T47D (cell line): Measurements from ENCODE around the gene SLC24A4.

Experiments used
- DNase-seq, 2 experiments: peaks; one replicate each; pipeline versions ENCODE4 v3.0.0 to v3.0.0-alpha.2; 2011 to 2012; ENCODE audit warnings: low read depth in 1 of 2, low spot score in 1 of 2
- JUND ChIP-seq: IDR thresholded peaks from 2 replicates; pipeline ENCODE4 v1.6.1; 2012; ENCODE audit warnings: low read depth
- in situ Hi-C: cut with HindIII; loops from 2 replicates; pipeline ENCODE4 v1.10.0; 2016; ENCODE audit warnings: low sequenced_read_pairs, low pct_unique_long_range_greater_than_20kb

The SLC24A4 gene

DNA sequence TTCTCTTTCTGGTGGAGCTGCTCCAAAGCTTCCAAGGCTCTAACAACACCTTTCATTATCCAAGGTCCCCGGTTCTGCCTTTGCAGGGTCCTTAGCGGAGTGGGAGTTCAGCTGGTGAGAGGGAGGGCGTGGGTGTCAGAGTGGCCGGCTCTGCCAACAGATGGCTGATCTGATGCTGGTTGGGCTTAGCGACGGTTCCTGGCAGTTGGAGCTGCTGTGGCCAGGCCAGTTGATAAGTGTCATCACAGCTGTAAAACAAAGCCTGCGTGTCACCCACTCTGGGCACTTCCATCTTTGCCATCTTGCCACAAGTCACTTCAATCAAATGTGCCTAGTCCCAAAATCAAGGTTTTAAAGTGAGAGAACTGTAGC is 226.9 kb downstream of the SLC24A4 start:
- no peak for DNase-seq
- no peak for TF ChIP-seq JUND
- in situ Hi-C loops: no loop called here
